Kidney epithelial cell (primary cell): Measurements from ENCODE around the gene PCYT1A. TPM values are rescaled to one million over a fixed set of nuclear protein-coding genes. Genes with fewer than 3 reads are reported as not detected.

Experiments used
- DNase-seq: peaks from one replicate; pipeline ENCODE4 v3.0.0-alpha.2; 2010; ENCODE audit warnings: low read depth
- H3K27me3 ChIP-seq: 2 replicates; pipeline ENCODE4 v1.6.0; 2011; ENCODE audit warnings: low read length; ENCODE audit not compliant: control insufficient read depth, insufficient read depth
- H3K36me3 ChIP-seq: 2 replicates; pipeline ENCODE4 v1.5.1; 2011; ENCODE audit warnings: low read length; ENCODE audit not compliant: control insufficient read depth, insufficient read depth
- H3K4me3 ChIP-seq: 2 replicates; pipeline ENCODE4 v1.5.1; 2011; ENCODE audit warnings: low read depth, mild to moderate bottlenecking, control low read depth, low read length
- CTCF ChIP-seq: IDR thresholded peaks from 2 replicates; pipeline ENCODE4 v1.5.1; 2011; ENCODE audit warnings: mild to moderate bottlenecking, moderate library complexity, low read length, control low read depth, inconsistent platforms; ENCODE audit not compliant: insufficient read depth, poor library complexity, severe bottlenecking
- total RNA-seq: library from RNA; depleted of rRNA; stranded (reverse); fragments of >200 nt; gene quantifications from 2 replicates; pipeline ENCODE4 v1.2.3, GENCODE V29; 2015

The PCYT1A gene
- total RNA-seq, 1 donor from 2014 or later = 62.7 TPM

- no peak for TF ChIP-seq CTCF
- H3K36me3 ChIP-seq = no peaks in the 10 kb centered on the region
- no peak overlapping the region for H3K4me3 ChIP-seq
- no peaks in the 10 kb centered on the region for H3K27me3 ChIP-seq
- DNase-seq = no peak
Measured at GRCh38 chr3:196241704-196242103, 45.8 kb downstream of the PCYT1A start.

GRCh38 chr3:196240424-196240823, 47.1 kb downstream of the PCYT1A start:
- no peak overlapping the region for H3K4me3 ChIP-seq
- no peaks in the 10 kb centered on the region for H3K27me3 ChIP-seq
- DNase-seq = no peak
- no peak for TF ChIP-seq CTCF
- H3K36me3 ChIP-seq = no peaks in the 10 kb centered on the region

- no peak for TF ChIP-seq CTCF
- Histone ChIP-seq H3K36me3 (no peaks in the 10 kb centered on the region), H3K4me3 (no peak overlapping the region), H3K27me3 (no peaks in the 10 kb centered on the region)
- no peak for DNase-seq
Measured at GRCh38 chr3:196238612-196239560, 48.6 kb downstream of the PCYT1A start.

GRCh38 chr3:196237203-196237602, 50.3 kb downstream of the PCYT1A start:
- DNase-seq = no peak
- no peaks in the 10 kb centered on the region for H3K36me3 ChIP-seq

GRCh38 chr3:196236223-196236622, 51.3 kb downstream of the PCYT1A start:
- Histone ChIP-seq H3K36me3 (no peaks in the 10 kb centered on the region), H3K27me3 (no peaks in the 10 kb centered on the region), H3K4me3 (no peak overlapping the region)
- no peak for DNase-seq
- no peak for TF ChIP-seq CTCF

More at GRCh38 chr3:196237203-196237602, 50.3 kb downstream of the PCYT1A start:
- H3K27me3 ChIP-seq = no peaks in the 10 kb centered on the region
- TF ChIP-seq CTCF = no peak
- H3K4me3 ChIP-seq = no peak overlapping the region
